H54 (cell line): ENCODE measurements around the gene MGLL.
"Not testable (repeated sequence)": the region's sequence is repeated elsewhere in the genome, so short reads cannot be mapped to it uniquely, and the experiment has no call there.

Experiments used
- DNase-seq: peaks from one replicate; pipeline ENCODE4 v3.0.0; 2011; ENCODE audit warnings: low spot score, mixed read lengths; ENCODE audit not compliant: insufficient read length
- FAIRE-seq: peaks from 3 replicates; lab custom pipeline; 2011; peaks lifted over from hg19 to GRCh38; lab: Jason Lieb, UNC
- POLR2A ChIP-seq: IDR thresholded peaks from 2 replicates; pipeline ENCODE4 v1.6.1; 2011; ENCODE audit warnings: low read depth, mild to moderate bottlenecking, low read length

MGLL gene

GRCh38 chr3:127684871-127685707 lies 137.2 kb downstream of the MGLL start:
- TF ChIP-seq POLR2A, result no peak
- no peak for FAIRE-seq
- no peak for DNase-seq

- TF ChIP-seq POLR2A, result no peak
- FAIRE-seq (no peak), DNase-seq (no peak)
Measured at GRCh38 chr3:127682561-127682960, 139.8 kb downstream of the MGLL start.

- not testable (repeated sequence) for FAIRE-seq, DNase-seq
Measured at GRCh38 chr3:127682175-127682554, 140.2 kb downstream of the MGLL start.

GRCh38 chr3:127680798-127681221 lies 141.5 kb downstream of the MGLL start:
- DNase-seq, result no peak
- no peak for FAIRE-seq
- no peak for TF ChIP-seq POLR2A

- TF ChIP-seq POLR2A, result no peak
- DNase-seq (no peak), FAIRE-seq (no peak)
Measured at GRCh38 chr3:127680146-127680661, 142.1 kb downstream of the MGLL start.

DNA sequence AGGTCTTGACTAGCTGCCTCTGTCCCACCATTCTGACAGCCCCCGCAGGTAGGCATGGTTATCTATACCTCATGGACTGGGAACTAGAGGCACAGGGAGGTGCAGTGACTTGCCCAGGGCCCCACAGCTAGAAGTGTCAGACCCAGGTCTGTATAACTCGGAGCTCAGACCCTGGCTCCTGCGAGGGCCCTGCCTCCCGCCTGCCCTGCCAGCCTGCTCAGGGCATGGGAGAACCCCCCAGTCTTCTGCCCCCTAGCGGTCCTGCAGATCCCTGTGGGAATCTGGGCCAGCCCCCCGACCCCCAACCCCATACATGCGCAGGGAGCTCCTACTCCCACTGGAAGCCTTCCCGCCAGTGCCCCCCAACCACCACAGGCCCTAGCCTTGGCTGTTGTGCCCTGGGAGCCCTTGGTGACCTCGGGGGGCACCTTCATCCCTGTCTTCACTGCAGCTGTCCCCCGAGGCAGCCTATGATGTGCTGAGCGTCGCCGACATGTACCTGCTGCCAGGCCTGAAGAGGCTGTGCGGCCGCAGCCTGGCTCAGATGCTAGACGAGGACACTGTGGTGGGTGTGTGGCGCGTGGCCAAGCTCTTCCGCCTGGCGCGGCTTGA lies 142.7 kb downstream of the MGLL start:
- no peak for FAIRE-seq
- DNase-seq, result no peak
- no peak for TF ChIP-seq POLR2A

DNA sequence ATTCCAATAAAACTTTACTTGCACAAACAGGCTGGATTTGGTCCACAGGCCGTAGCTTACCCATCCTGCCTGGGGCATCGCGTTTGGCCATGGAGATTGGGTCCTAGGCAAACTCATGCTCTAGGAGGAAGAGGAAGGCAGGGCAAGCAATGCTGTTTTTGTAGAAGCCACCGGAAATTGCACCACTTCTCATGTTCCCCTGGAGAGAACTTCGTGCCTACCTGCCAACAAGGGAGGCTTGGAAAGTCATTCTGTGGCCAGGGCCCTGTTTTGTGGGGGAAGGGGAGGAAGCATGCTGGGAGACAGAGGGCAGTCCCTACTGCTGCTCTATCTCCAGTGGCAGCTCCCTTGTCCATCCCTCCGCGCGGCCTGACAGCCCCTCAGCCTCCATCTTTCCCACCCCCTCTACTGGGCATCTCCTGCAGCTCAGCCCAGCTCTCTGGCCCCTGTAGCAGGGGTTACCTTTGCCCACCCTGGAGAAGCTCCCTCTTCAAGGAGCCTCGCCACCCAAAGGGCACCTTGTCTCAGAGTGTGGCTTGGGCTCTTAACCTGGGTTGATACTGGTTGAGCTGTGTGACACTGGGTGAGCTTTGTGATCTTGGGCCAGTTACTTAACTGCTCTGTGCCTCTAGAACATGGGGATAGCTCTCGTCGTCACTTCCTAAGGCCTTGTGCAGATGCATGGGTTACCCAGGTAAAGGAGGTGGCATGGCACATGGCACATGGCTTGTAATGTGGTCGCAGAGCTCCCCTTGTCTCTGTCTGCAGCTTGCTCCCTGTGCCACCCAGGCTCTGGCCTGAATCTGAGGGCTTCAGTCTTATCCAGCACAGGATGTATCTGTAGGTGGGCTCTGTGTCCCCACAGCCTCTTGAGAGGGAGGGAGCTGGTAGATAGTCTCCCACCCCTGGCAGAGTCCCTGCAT lies 143.4 kb downstream of the MGLL start:
- DNase-seq (no peak), FAIRE-seq (no peak)
- no peak for TF ChIP-seq POLR2A

DNA sequence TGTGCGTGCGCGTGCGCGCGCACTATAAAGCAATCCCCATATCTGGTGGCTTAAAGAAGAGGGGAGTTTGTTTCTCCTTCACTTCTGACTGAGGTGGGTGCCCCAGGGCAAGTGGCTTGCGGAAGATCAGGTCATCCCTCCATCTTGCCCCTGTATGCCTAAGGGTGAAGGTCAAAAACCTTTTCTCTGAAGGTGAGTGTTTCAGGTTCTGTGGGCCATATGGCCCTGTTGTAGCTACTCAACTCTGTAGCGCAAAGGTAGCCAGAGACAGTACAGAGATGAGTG lies 144.1 kb downstream of the MGLL start:
- DNase-seq, result no peak
- TF ChIP-seq POLR2A, result no peak
- no peak for FAIRE-seq

GRCh38 chr3:127677541-127678314 lies 144.6 kb downstream of the MGLL start:
- FAIRE-seq (no peak), DNase-seq (no peak)
- TF ChIP-seq POLR2A, result no peak

GRCh38 chr3:127676921-127677351 lies 145.4 kb downstream of the MGLL start:
- no peak for TF ChIP-seq POLR2A
- FAIRE-seq, result no peak
- no peak for DNase-seq

DNA sequence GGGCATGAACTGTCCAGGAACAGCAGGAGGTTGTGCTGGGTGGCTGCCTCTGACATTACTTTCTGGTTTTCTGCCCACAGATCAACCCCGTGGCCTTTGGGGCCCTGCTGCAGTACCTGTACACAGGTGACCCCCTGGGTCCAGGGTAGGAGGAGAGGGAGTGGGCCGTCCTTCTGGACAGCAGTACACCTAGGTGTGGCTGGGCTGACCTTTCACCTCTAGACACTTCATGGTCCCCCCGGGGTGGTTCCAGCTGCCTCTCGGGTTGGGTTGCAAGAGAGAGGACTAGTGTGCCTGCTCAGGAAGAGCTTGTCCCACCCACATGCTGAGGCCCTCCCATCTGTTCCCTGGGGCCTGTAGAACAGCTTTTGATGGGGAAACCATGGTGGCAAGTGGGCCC lies 145.9 kb downstream of the MGLL start:
- TF ChIP-seq POLR2A, result no peak
- no peak for FAIRE-seq
- DNase-seq, result no peak

DNA sequence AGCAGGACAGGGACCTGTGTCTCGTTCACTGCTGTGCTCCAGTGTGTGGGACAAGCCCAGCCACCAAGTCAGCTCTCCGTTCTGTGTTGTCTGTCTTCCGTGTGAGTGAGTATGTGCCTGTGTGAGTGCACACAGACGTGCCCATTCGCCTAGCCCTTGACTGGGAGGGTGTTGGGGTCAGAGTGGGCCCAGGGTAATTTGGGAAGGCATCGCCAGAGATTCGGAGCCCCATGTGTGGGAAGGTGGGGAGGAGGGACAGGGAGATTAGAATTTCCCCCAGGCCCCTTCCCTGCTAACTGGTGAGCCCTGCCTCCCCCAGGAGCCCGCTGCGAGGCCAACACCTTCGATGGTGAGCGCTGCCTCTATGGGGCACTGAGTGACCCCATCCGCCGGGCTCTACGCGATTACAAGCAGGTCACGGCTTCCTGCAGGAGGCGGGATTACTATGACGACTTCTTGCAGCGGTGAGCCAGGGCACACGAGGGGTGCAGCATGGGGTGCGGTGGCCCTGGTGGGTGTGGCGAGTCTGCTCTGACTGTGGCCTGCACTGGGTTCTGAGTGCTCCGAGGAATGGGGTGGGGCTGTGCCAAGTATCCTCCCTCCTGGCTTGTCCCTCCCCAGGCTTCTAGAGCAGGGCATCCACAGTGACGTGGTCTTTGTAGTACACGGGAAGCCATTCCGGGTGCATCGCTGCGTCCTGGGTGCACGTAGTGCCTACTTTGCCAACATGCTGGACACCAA lies 146.5 kb downstream of the MGLL start:
- FAIRE-seq (no peak), DNase-seq (no peak)
- TF ChIP-seq POLR2A, result no peak

- FAIRE-seq (no peak), DNase-seq (no peak)
- no peak for TF ChIP-seq POLR2A
Measured at GRCh38 chr3:127674790-127675189, 147.5 kb downstream of the MGLL start.
